ENCODE results near the gene ANO6.
"Not testable (repeated sequence)": the region's sequence is repeated elsewhere in the genome, so short reads cannot be mapped to it uniquely, and the experiment has no call there.

The ANO6 gene

DNA sequence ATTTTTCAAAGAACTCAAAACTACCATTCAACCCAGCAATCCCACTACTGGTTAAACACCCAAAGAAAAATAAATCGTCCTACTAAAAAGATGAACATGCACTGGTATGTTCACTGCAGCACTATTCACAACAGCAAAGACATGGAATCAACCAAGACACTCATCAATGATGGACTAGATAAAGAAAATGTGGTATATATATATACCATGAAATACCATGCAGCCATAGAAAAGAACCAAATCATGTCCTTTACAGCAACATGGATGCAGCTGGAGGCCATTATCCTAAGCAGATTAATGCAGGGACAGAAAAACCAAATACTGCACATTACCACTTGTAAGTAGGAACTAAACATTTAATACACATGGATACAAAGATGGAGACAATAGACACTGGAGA, 3.8 kb upstream of the ANO6 start:
- DNase-seq, result no peak

DNA sequence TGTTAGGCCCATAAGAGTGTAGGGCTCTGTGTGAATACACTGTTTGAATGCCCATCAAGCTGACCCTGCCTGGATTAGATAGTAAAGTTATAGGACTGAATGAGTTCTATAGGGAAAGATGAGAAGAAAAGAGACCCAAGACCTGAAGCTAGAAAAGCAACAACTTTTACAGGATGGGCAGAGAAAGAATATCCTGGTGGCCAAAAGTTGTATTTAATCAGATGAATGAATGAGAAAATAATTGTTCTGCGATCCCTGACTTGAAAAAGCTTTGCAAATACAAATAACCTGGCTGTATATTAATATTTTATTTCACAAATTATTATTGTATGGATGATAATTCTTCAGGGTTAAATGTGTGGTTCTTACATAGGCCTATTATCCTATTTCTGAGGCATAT, 2.8 kb upstream of the ANO6 start:
- DNase-seq, result no peak

DNA sequence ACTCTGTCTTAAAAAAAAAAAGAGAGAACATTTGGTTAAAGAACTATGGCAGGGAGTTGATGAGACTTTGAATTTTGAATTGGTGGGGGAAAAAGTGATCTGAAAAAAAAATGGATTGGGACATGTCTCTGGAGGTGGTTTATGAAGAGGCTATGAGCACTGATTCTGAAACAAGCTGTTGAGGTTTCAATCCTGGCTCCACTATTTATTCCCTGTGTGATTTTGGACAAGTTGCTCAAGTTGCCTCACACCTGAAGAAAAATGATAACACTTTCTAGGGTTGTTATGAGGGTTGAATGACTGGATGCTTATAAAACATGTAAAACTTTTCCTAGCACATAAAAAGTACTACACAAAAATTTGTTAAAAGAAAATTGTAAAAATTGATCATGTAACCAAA, 1.8 kb upstream of the ANO6 start:
- DNase-seq, result no peak

DNA sequence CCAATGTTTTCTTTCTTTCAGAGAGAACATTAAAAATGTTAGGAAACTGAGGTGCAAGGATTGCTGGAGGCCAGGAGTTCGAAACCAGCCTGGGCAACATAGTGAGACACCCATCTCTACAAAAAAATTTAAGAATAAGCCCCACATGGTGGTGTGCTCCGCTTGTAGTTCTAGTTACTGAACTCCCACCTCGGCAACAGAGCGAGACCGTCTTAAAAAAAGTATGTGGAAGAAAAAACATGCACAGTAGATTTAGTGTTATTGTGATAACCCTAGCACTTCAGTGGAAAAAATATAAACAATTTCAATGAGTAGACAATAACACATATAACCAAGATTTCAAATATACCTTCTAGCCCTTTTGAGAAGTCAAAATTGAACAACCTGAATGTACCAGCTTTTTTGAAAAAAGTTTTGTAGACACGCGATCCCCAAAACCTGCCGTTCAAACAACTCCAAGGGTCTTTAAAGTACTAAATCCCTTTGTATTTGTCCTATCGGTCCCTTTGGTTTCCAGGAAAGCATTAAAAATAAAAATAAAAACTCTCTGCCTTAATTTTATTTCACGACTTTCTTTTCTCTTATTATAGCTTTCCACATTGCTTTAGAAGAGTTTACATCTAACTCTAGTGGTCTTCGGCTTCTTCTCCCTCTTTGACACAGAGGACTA, 1.0 kb upstream of the ANO6 start:
- DNase-seq, result no peak

DNA sequence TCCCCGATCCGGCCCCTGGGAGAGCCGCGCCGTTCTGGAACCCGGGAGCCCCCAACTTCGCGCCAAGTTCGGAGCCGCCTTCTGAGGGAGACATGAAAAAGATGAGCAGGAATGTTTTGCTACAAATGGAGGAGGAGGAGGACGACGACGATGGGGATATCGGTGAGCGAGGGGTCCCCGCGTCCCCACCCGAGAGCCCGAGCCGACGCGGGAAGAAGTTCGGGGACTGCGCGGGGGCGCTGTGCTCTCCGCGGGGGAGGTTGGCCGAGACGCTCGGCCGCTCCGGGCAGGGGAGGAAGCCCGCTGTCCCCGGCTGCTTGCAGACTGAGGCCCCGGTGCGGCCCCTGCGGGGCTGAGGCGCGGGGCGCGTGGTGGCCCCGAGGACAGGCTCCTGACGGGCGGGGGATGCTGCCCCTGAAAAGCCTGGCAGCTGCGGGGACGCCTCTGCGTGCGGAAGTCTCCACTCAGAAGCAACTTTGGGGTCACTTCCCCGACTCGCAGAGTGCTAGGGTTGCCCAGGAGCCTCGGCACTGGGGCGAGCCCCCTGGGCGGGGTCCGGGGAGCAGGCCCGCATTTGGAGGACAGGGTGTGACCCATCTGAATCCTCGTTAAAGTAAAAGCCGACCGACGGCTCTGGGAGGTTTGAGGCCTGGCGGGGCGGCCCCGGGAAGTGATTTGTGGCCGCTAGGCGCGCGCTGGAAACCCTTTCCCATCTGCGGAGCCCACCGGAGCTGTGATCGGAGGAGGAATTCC, 511 bp downstream of the ANO6 start:
- no peak for DNase-seq

DNA sequence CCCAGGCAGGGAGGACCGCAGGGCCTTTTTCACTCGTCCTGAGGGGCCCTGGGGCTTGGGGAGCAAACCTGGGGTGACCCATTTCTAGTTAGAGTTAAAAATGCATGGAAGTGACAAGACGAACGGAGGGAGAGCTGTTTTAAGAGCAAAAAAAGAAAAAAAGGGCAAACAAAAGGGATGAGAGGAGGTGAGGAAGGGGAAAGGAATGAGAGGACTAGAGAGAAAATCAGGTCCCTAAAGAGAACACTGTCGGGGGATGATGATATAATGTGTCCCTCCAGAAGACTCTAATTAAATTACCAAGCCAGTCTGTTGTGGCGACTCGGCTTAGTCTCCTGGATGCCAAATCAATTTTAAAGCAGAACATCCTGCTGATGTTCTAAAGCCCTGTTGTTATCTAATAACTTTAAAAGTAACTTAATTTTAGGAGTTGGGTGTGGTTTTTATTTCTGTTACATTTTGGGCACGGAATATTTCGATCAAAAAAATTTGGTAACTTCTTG, 1.1 kb downstream of the ANO6 start:
- no peak for DNase-seq

DNA sequence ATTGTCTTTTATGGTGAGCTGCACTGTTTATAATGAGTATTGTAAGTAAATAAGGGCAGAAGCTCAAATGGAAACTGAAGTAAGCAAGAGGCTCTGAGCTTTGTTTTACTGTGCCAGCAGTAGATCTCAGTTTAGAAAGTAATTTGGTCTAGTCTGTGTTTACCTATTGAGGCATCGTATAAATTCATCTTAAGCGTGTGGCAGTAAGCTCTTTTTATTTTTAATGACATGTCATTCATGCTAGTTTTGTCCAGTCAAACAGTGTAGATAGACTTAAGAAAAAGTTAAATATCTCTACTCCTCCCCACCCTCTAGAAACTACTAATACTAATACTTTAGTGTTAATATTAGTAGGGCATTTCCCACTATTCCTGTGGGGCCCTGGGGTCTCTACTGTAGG, 2.0 kb downstream of the ANO6 start:
- DNase-seq, result no peak

DNA sequence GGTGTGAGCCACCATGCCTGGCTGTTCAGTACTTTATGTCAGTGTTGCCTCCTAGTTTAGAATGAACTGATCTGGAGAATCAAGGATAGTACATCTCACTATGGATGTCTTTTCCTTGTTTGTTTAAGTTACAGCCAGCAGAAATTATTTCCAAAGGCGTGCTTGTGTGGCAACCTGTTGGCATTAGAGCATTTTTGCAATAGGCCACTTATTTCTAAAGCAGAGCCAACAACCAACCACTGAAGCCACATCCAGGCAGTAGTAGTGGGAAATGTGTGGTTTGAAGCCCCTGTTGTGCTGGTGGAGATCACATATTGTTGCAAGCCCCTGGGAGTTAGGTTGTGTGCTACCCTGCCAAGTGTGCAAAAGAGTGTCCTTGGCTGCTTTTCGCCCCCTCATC, 3.7 kb downstream of the ANO6 start:
- no peak for DNase-seq

DNA sequence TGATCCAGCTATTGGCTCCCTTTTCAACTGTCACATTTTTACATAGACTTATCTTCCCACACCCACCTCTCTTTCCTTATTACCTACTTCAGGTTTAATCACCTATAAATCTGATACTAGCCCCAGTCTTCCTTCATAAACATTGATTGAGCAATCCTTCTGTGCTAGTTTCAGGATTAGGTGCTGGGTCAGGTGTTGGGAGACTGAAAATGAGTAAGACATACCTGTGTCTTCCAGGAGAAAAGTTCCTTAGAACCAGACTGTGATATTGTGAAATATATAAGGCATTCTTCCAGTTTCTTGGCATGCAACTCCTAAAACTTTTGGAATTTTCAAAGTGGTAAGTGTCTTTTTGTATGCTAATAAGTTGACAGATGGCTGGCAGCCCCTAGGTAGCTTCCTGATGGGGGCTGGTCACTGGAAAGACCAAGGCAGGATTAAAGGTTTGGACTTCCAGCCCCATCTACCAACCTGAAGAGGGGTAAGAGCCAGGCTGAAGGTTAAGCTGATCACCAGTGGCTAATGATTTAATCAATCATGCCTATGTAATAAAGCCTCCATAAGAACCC, 4.6 kb downstream of the ANO6 start:
- DNase-seq, result no peak

DNA sequence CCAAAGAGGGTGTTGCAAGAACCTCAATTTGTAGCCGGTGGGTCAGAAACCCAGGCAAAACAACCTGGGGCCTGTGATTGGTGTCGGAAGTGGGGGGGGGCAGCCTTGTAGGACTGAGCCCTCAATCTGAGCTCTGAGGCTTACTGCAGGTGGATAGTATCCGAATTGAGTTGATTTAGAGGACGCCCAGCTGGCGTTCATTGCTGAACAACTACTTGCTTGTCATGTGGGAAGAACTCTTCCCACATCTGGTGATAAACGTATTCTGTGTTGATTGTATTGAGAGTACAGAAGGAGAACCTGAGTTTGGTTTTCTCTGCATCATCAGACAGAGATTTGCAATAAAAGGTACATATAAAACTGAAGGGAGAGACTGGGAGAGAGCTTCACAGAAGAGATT, 5.1 kb downstream of the ANO6 start:
- no peak for DNase-seq

DNA sequence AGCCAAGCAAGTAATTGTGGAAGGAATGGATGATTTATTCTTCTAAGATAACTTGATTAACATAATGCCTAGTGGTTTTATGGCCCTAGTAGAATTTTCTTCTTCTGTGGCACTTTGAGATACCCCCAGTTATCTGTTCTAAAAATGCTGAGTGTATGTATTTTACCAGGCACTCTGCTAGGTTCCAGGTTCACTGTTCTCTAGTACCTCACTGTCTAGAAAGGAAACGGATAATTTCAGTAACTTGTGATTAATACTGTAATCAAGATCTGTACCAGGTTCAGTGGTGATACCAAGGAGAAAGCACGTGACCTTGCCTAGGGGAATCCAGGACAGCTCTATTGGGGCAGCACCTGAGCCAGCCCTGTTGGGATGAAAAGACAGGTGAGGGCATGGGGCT, 8.0 kb downstream of the ANO6 start:
- no peak for DNase-seq

DNA sequence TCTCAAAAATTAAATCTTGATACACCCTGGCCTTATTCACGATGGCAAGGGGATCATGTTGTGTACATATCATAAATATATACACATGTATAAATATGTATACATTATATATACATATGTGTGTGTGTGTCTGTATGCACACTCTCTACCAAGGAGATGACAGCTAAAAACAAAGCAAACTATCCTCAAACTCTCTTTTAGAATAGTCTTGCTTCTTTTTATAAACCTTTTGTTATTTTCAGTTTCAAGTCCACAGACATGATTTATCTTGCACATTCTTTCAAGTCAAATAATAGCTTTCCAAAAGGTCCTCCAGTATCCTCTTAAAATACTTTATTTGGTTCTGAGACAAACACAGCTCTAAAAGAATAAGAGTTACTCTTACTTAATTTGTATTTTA, 8.4 kb downstream of the ANO6 start:
- DNase-seq, result no peak

DNA sequence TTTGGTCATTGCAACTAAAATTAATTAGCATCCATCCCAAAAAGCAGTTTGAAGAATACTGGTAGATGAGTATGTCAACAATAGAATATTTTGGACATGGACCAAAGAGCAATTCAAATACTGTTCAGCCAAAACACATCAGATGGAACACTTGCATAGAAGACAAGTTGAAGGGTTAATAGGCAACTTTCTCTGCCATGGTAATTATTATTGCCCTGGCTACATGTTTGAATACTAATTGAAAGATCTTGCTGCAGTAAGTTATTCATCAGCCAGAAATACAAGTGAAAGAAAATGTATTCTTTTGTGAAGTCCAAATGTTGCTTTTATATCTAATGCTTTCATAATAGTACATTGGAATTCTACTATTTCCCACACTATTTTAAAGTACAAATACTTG, 10.1 kb downstream of the ANO6 start:
- no peak for DNase-seq

DNA sequence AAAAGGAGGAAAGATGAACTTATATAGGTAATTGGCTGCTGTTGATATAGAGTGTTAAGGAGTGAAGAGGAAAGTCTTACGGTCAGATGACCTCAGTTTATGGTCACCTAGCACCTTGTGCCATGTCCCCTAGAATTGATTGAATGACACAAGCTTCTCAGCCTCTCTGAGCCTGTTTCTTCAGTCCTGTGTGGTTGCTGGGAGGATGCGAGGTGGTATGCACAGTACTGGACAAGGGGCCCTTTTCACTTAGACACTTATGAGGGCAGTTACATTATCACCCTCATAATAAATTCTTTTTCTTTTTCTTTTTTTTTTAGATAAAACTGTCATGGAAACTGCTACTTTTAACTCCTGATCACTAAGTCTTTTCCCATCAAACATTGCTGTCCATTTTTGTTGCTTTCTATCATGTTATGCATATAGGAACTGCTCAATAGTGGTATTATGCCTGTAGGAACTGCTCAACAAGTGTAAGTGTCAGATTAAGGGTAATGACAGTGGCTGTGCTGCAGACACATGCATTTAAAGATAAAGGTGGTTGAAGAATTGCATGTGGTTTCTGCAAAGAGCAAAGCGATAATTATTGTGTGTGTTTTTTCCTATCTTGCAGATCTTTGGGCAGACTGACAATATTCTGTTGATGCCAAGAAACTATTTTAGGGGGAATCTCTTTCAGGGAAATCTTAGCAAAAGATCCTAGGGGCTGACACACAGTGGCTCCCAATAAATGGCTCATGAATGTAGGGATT, 11.6 kb downstream of the ANO6 start:
- no peak for DNase-seq

DNA sequence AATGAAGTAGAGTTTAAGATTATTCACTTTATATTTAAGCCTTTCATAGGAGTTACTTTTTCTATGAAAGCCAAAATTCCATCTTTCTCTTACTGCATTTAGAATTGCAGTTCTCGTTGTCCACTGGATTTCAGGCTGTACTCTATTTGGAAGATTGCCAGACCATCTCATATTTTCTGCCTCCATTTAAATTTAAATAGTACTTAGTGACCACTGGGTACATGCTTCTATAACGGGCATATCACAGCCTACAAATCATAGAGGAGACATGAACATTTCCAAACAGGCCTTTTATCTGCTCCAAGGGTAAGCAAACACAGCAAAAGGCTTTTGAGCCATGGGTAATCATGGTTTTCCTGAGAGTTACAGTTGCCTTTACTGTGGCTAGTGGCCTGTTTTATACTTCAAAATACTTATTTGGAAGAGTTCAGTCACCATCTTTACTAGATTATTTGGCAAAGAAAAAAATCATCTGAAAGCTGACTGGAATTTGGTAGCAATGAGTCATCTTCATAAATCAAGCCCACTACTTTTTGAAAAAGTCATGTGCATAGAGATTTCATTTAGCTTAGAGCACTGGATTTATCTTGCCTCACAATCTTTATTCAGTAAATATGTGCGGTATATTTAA, 15.7 kb downstream of the ANO6 start:
- no peak for DNase-seq

DNA sequence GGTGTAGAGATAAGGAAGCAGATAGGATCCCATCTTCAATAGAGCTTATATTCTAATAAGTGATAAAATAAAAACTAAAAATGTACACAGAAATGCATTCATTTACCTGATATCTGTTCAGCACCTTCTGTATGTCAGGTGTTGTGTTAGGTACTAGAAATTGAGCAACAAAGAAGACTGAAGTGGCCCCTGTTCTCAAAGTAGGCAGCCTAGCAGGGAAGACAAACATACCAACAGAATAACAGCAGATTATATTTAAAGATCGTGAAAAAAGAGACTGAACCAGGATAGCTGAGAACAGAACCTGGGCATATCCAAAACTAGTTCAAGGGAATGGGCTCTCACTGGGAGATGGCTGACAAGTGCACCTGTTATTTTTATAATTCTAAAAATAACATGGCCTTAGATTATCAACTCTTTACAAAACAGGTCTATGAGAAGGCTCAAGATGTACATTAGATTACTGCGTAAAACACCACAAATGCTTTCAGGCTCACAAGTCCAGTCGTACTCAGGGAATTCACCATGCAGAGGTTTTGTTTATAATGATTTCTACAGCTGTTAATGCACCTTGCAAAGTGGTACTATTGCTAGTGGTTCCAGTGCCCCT, 16.4 kb downstream of the ANO6 start:
- no peak for DNase-seq

DNA sequence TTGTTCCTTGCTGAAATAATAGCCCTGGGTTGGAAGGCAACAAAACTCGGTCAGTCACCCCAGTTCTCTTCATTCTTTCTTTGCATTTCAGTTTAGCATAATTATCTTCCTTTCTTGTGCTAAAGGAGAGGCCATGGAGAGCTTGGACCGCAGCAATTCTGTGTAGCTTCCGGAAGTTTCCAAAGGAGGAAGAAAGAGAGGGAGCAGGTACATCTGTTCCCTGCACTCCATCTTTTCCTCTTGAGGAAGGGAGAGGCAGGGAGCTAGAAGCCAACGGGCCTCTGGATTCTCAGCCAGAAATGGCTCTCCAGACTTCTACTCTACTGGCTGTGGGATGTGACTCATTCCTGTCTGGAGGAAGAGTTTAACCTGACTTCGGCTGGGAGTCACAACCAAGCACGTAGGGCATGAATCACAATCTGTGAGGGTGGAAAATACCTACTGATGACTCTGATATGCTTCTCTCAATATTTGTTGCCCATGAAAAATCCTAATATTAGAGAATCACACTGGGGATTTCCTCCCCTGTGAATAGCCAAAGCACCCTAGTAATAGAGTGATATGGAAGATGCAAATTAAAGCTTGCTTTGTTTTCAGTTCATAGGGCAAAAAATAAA, 17.0 kb downstream of the ANO6 start:
- DNase-seq, result no peak

DNA sequence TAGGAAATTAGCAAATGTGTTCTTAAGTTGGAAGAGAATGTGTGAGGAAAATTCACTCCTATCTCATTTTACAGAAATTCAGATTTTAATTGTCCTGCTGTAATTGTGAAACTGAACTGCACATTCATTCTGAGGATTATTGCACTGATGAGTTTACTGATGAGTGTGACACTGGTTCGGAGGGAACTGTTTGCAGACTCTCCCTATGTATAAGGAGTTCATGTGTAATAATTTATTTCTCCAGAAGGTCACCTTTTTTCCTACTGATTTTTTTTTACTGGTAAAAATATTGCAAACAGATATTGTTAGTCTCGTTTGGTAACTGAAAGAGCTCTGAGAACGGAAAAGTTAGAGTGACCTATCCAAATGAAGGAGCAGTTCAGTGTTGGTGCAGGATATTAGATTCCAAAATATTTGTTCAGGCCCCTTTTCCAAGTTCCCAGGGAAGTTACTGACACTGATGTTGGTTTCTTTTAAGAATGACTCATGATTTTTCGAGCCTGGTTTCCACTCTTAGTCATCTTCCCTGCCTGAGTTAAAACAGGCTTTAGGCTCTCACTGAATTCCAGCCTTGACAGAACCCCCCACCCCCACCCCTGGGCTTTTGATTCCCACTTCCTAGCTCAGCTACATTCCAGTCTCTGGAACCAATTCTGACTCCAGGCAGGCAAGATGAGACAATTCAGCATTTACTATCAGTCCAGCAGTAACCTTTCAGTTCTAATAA, 18.4 kb downstream of the ANO6 start:
- no peak for DNase-seq

DNA sequence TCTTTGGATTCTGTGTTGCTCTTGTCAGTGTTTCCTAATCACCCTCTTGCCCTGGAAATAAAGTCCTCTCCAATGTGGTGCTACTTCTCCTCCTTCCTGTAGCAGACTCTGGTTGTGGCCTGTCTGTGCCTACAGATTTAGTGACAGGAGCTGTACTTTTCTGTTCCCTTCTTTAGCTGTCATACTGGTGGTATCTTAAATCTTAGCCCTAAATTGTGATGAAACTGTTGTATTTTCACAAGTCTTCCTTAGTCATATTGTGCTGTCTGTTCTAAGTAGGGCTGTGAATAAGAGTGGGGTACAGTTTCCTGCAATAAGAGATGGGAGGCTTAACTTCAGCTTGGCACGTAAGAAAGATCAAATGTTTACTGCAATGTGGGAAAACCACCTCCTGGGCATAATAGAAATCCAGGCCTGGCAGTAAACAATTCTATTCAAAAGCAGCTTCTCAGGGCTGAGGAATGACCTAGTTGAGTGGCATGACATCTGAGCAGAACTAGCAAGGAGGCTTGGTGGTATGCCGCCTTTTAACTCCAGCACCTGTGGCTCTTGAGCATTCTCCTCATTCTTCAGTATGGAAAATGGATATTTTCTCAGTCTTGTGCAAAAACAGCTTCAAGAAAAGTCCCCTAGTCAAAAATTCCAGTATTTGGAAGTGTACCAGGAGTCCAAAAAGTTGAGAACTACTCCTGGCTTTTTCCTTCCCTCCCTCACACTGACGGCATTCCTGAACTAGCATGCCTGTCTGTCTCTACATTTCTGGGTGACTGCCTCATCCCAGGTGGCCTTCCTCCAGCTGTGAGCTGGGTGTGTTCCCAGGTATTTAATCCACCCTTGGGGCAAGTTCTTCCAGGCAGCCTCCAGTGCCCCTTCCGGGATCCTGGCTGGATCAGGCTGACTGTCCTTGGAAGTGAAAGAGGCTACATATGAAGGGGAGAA, 19.5 kb downstream of the ANO6 start:
- DNase-seq, result no peak

DNA sequence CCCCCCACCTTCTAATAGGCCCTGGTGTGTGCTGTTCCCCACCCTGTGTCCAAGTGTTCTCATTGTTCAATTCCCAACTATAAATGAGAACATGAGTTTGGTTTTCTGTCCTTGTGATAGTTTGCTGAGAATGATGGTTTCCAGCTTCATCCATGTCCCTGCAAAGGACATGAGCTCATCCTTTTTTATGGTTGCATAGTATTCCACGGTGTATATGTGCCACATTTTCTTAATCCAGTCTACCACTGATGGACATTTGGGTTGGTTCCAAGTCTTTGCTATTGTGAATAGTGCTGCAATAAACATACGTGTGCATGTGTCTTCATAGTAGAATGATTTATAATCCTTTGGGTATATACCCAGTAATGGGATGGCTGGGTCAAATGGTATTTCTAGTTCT, 20.5 kb downstream of the ANO6 start:
- not testable (repeated sequence) for DNase-seq
